Activated naive CD8-positive, alpha-beta T cell treated with anti-CD3 and anti-CD28 coated beads, Interleukin-2, amount 50 U/mL, for 24 hours (primary cell): Measurements from ENCODE around the gene GPX8.

Experiments used
- ATAC-seq: fragments of 150-1000 bp; cut with Tn5 transposase; one replicate; pipeline ENCODE4 v1.10.0; 2021
- DNase-seq: peaks from one replicate; pipeline ENCODE4 v3.0.0; 2021
- H3K27ac Mint-ChIP-seq: one replicate; pipeline ENCODE4 v1.8.0; 2021; ENCODE audit warnings: mild to moderate bottlenecking, mixed read lengths
- H3K27me3 Mint-ChIP-seq: one replicate; pipeline ENCODE4 v1.8.0; 2021; ENCODE audit warnings: mixed read lengths
- H3K36me3 Mint-ChIP-seq: one replicate; pipeline ENCODE4 v1.8.0; 2021; ENCODE audit warnings: low read depth, mixed read lengths
- H3K4me1 Mint-ChIP-seq: one replicate; pipeline ENCODE4 v1.8.0; 2021; ENCODE audit warnings: mixed read lengths
- H3K4me3 Mint-ChIP-seq: one replicate; pipeline ENCODE4 v1.8.0; 2021; ENCODE audit warnings: mild to moderate bottlenecking, moderate library complexity, mixed read lengths
- H3K9me3 Mint-ChIP-seq: one replicate; pipeline ENCODE4 v1.8.0; 2021; ENCODE audit warnings: mixed read lengths

GPX8 gene

GRCh38 chr5:55151923-55152842 lies 7.8 kb upstream of the GPX8 start:
- no peak overlapping the region for H3K4me3 Mint-ChIP-seq
- H3K4me1 Mint-ChIP-seq, result no peaks in the 10 kb centered on the region
- no peaks in the 10 kb centered on the region for H3K36me3 Mint-ChIP-seq
- DNase-seq (no peak), ATAC-seq (no peak)
- peaks cover 19% of the 10 kb centered on the region for H3K27me3 Mint-ChIP-seq
- no peaks in the 10 kb centered on the region for H3K9me3 Mint-ChIP-seq
- H3K27ac Mint-ChIP-seq, result no peak overlapping the region

DNA sequence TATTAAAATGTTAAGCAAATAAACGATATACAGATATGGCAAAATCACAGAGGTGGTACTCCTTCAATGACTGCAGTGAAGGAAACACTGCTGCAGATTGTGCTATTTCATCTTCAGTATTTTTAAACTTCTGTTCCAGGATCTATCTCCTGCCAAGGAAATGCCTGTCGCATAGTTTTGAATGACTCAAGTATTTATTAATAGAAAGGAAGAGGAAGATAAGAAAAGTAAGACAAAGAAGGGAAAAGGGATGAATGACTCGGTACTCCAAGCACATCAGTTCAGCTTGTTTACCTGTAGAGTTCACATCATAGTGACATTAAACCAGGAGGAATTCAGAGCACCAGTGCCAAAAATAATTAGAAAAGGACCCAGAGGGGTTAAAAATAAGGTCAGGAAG lies 5.1 kb upstream of the GPX8 start:
- H3K4me1 Mint-ChIP-seq, result no peaks in the 10 kb centered on the region
- H3K27me3 Mint-ChIP-seq, result peaks cover 18% of the 10 kb centered on the region
- no peak overlapping the region for H3K27ac Mint-ChIP-seq
- H3K9me3 Mint-ChIP-seq, result no peaks in the 10 kb centered on the region
- no peak for ATAC-seq
- no peaks in the 10 kb centered on the region for H3K36me3 Mint-ChIP-seq
- no peak overlapping the region for H3K4me3 Mint-ChIP-seq
- no peak for DNase-seq

GRCh38 chr5:55160493-55161209 lies 680 bp downstream of the GPX8 start:
- Mint-ChIP-seq H3K9me3 (no peaks in the 10 kb centered on the region), H3K27me3 (peaks cover 20% of the 10 kb centered on the region), H3K4me3 (no peak overlapping the region), H3K27ac (no peak overlapping the region), H3K4me1 (no peaks in the 10 kb centered on the region), H3K36me3 (no peaks in the 10 kb centered on the region)
- ATAC-seq (no peak), DNase-seq (no peak)

DNA sequence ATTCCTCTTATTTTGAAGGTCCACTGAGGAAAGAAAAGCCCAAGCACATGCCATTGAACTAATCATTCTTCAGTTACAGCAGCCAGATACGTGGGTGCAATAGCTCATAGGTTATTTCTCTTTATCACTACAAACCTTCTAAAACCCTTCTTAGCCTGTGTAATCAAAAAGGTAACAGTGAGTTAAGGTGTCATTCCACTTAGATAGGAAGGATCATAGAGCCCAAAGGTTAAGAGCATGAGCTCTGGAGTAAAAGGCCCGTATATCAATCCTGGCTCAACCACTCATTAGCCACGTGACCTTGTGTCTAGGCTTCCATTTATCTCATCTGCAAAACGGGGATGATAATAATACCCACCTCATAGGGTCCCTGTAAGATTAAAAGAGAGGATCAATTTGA lies 2.7 kb downstream of the GPX8 start:
- Mint-ChIP-seq H3K4me3 (no peak overlapping the region), H3K4me1 (no peaks in the 10 kb centered on the region), H3K27ac (no peak overlapping the region), H3K9me3 (no peaks in the 10 kb centered on the region), H3K27me3 (peaks cover 32% of the 10 kb centered on the region), H3K36me3 (no peaks in the 10 kb centered on the region)
- no peak for ATAC-seq
- no peak for DNase-seq

GRCh38 chr5:55171471-55171870 lies 11.5 kb downstream of the GPX8 start:
- Mint-ChIP-seq H3K4me3 (no peak overlapping the region), H3K27me3 (peaks cover 71% of the 10 kb centered on the region)

GRCh38 chr5:55172051-55172899 lies 12.3 kb downstream of the GPX8 start:
- ATAC-seq (peak; percentile 68), DNase-seq (peak; percentile 52)
- H3K36me3 Mint-ChIP-seq, result no peaks in the 10 kb centered on the region
- H3K27ac Mint-ChIP-seq, result peak overlapping the region; percentile 42
- H3K9me3 Mint-ChIP-seq, result no peaks in the 10 kb centered on the region
- H3K27me3 Mint-ChIP-seq, result peaks cover 76% of the 10 kb centered on the region
- peaks cover 49% of the 10 kb centered on the region for H3K4me1 Mint-ChIP-seq
- H3K4me3 Mint-ChIP-seq, result peak overlapping the region; percentile 81

More at GRCh38 chr5:55171471-55171870, 11.5 kb downstream of the GPX8 start:
- Mint-ChIP-seq H3K27ac (no peak overlapping the region), H3K36me3 (no peaks in the 10 kb centered on the region), H3K4me1 (peaks cover 42% of the 10 kb centered on the region), H3K9me3 (no peaks in the 10 kb centered on the region)
- ATAC-seq (no peak), DNase-seq (no peak)

DNA sequence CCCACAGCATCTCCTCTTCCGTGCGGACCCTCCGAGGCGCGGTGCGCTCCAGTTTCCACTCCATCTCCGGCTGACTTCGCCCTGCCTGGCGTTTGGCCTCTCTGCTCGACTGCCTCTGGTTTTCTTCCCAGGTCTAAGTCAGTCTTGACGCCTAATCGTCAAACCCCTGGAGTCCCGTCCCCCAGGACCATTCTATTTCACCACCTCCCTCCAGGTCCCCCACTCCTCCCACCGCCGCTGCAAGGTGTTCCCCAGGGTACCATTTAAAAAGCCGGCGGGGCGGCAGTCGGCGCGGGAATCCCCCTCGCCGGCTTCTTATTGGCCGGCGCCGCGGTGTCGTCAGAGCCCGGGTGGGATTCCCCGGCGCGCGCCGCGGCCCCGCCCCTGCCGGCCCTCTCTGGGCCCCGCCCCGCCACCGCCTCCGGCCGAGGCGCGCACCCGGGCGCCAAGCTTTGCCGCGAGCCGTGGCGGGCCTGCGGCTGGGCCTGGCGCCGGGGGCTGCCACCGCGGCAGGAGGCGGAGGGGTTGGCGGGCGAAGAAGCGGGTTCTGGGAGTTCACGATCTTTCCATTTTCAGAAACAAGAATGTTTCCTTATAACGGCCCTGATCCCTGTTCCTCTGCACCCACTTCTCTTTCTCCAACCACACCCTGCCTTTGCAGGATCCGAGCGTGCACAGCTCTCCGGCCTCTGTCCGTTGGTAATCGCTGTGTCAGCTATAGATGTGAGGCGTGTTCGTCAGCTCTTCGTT lies 13.1 kb downstream of the GPX8 start, which contains the start of gene CDC20B:
TSS of gene CDC20B (minus strand) at position 241 of the 750 bp plus-strand sequence. CDS start at position 64, 177 bp downstream.
- Mint-ChIP-seq H3K4me1 (peaks cover 50% of the 10 kb centered on the region), H3K27me3 (peaks cover 78% of the 10 kb centered on the region), H3K4me3 (peak within 1 kb of the TSS; percentile 81), H3K36me3 (no peaks in the 10 kb centered on the region), H3K9me3 (no peaks in the 10 kb centered on the region), H3K27ac (peak within 1 kb of the TSS; percentile 42)
- peak; percentile 83 for DNase-seq
- ATAC-seq, result peak; percentile 89

DNA sequence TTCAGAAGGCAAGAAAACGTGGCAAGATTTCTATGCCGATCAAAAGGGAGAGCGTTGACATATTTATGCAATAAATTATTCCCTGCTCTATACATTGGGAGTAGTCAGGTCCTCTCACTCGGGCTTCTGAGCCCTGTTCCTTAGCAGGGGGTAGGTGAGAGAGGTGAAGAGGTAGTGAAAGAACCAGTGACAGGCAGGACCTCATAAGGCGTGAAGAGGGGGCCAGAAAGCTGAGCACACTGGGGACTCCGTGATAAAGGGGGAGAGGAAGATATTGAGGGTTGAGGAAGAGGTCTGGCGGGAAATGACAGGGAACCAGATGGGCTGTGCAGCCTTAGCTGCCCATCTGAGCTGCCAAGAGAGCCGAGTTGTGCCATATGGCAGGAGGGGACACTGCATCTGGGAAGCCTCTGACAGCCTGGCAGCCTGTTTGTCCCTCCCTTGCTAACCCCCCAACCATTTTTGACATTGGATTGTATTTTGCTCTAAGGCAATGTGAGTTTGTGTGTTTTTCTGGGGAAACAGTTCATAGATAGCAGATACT lies 13.8 kb downstream of the GPX8 start:
- DNase-seq (no peak), ATAC-seq (no peak)
- Mint-ChIP-seq H3K4me1 (peaks cover 50% of the 10 kb centered on the region), H3K4me3 (peak overlapping the region; percentile 73), H3K27me3 (peaks cover 76% of the 10 kb centered on the region), H3K27ac (no peak overlapping the region), H3K36me3 (no peaks in the 10 kb centered on the region), H3K9me3 (no peaks in the 10 kb centered on the region)

GRCh38 chr5:55175781-55176175 lies 15.8 kb downstream of the GPX8 start:
- H3K36me3 Mint-ChIP-seq, result no peaks in the 10 kb centered on the region
- no peak for DNase-seq
- H3K27ac Mint-ChIP-seq, result no peak overlapping the region
- H3K4me3 Mint-ChIP-seq, result peak overlapping the region; percentile 57
- peaks cover 45% of the 10 kb centered on the region for H3K4me1 Mint-ChIP-seq
- H3K27me3 Mint-ChIP-seq, result peaks cover 83% of the 10 kb centered on the region
- no peaks in the 10 kb centered on the region for H3K9me3 Mint-ChIP-seq
- no peak for ATAC-seq

DNA sequence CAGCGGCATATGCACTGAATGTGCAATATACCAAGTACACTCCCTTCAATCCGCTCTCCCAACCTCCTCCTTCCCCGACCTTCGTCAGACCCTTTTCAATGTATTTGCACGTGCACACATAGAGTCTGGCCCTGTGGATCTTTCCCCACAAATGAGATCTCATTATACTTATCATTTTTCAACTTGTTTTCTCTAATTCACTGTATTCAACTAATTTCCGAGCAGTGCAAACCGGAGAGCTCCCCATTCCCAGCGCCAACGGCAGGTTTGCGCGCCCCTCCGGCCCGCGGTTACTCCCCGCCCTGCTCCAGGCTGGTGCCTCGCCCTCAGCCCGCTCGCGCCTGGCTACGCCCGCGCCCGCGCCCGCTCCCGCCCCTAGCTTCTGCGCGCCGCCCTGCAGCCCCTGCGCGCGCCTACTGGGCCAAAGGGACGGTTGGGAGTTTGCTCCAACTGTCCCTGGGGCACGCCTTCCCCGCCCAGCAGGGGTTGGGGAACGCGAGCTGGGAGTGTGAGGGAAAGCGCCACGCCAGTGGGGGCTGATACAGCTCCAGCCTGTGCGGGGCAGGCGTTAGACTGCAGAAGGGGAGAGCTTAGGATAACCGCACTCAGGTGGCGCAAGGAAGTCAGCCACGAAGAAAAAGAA lies 16.3 kb downstream of the GPX8 start:
- DNase-seq, result peak; percentile 36
- Mint-ChIP-seq H3K36me3 (no peaks in the 10 kb centered on the region), H3K27ac (no peak overlapping the region), H3K27me3 (peaks cover 83% of the 10 kb centered on the region), H3K4me1 (peaks cover 45% of the 10 kb centered on the region), H3K4me3 (peak overlapping the region; percentile 57), H3K9me3 (no peaks in the 10 kb centered on the region)
- ATAC-seq, result peak; percentile 11

DNA sequence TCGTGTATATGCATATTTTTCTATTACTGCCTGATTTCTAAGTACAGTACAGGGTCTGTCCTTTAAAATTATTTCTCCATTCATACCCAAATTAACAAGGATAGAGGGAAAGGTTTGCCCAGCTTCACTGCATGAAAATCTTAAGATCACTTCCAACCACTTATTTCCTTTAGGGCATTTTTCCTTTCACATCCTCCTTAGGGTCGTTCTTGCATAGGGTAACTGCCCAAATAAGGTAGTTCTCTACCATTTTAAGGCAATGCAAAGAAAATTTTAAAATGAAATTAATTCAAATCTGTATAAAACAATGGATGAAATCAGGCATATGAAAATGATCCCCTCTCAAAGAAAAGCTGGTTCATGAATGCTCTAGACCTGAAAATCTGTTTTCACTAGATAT lies 17.1 kb downstream of the GPX8 start:
- DNase-seq (no peak), ATAC-seq (no peak)
- H3K9me3 Mint-ChIP-seq, result no peaks in the 10 kb centered on the region
- no peaks in the 10 kb centered on the region for H3K36me3 Mint-ChIP-seq
- no peak overlapping the region for H3K27ac Mint-ChIP-seq
- H3K27me3 Mint-ChIP-seq, result peaks cover 83% of the 10 kb centered on the region
- H3K4me3 Mint-ChIP-seq, result no peak overlapping the region
- H3K4me1 Mint-ChIP-seq, result peaks cover 44% of the 10 kb centered on the region

DNA sequence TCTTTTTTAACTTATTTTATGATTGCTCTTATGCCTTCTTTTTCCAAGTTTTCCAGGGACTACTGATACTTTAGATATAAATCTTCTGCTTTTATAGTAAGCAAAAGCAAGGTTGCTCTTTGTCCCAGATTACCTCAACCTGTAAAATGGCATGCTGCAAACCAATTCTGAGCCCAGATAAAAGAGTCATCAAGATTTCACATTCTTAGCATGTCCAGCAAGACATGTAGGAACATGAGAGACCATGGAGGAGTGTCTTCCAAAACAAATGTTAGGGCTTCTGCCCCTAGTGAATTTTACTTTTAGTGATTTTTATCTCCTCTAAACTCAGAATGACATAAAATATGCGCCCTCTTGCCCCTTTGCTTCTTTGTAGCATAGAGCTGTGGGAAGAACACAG lies 20.0 kb downstream of the GPX8 start:
- H3K27me3 Mint-ChIP-seq, result peaks cover 72% of the 10 kb centered on the region
- H3K9me3 Mint-ChIP-seq, result no peaks in the 10 kb centered on the region
- peaks cover 21% of the 10 kb centered on the region for H3K4me1 Mint-ChIP-seq
- H3K36me3 Mint-ChIP-seq, result no peaks in the 10 kb centered on the region
- DNase-seq, result no peak
- no peak overlapping the region for H3K4me3 Mint-ChIP-seq
- no peak for ATAC-seq
- H3K27ac Mint-ChIP-seq, result no peak overlapping the region

DNA sequence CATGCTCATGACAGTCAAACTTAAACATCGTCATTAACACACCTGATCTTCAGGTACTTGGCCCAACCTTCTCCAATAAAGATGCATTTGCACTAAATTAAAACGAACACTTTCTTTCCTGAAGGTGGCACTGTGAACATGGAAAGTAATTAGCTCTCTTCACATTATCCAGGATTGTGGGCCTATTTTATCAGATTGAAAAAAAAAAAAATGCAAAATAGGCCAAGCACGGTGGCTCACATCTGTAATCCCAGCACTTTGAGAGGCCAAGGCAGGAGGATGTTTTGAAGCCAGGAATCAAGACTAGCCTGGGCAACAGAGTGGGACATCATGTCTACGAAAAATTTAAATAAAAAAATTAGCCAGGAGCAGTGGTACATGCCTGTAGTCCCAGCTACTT lies 27.4 kb downstream of the GPX8 start:
- Mint-ChIP-seq H3K9me3 (no peaks in the 10 kb centered on the region), H3K36me3 (no peaks in the 10 kb centered on the region), H3K4me3 (no peak overlapping the region), H3K27me3 (peaks cover 49% of the 10 kb centered on the region), H3K27ac (no peak overlapping the region), H3K4me1 (no peaks in the 10 kb centered on the region)
- DNase-seq (no peak), ATAC-seq (no peak)
